MM.1S (cell line): ENCODE data around the gene LSAMP.
"Not testable (repeated sequence)": the region's sequence is repeated elsewhere in the genome, so short reads cannot be mapped to it uniquely, and the experiment has no call there.

ENCODE experiments used
- DNase-seq: peaks from one replicate; pipeline ENCODE4 v3.0.0-alpha.2; 2015
- H2AFZ ChIP-seq: fragments of 300-600 bp; sonication (generic); 2 replicates; pipeline ENCODE4 v1.6.0; 2016; ENCODE audit warnings: antibody characterized with exemption, low read length
- H3F3A ChIP-seq: fragments of 300-600 bp; sonication (generic); 2 replicates; pipeline ENCODE4 v1.6.1; 2016; ENCODE audit warnings: mild to moderate bottlenecking, antibody characterized with exemption, low read length, moderate library complexity, mixed read lengths; ENCODE audit not compliant: insufficient read depth
- H3K27ac ChIP-seq: fragments of 300-600 bp; sonication (generic); 2 replicates; pipeline ENCODE4 v1.5.1; 2016; ENCODE audit warnings: mild to moderate bottlenecking, low read length
- H3K27me3 ChIP-seq: fragments of 300-600 bp; sonication (generic); replicated peaks from 2 replicates; pipeline ENCODE4 v1.6.0; 2016; ENCODE audit warnings: low read length; ENCODE audit not compliant: insufficient read depth
- H3K36me3 ChIP-seq: fragments of 300-600 bp; sonication (generic); replicated peaks from 2 replicates; pipeline ENCODE4 v1.6.1; 2016; ENCODE audit warnings: mild to moderate bottlenecking, low read length, mixed read lengths; ENCODE audit not compliant: insufficient read depth
- H3K4me1 ChIP-seq: fragments of 300-600 bp; sonication (generic); 2 replicates; pipeline ENCODE4 v1.6.1; 2016; ENCODE audit warnings: low read length, mixed read lengths
- H3K4me2 ChIP-seq: fragments of 300-600 bp; sonication (generic); 2 replicates; pipeline ENCODE4 v1.6.0; 2016; ENCODE audit warnings: low read depth, low read length
- H3K4me3 ChIP-seq: fragments of 300-600 bp; sonication (generic); 2 replicates; pipeline ENCODE4 v1.5.1; 2016; ENCODE audit warnings: low read length, mixed read lengths
- H3K79me2 ChIP-seq: fragments of 300-600 bp; sonication (generic); 2 replicates; pipeline ENCODE4 v1.6.1; 2016; ENCODE audit warnings: mixed run types, low read length, mixed read lengths
- H3K9ac ChIP-seq: fragments of 300-600 bp; sonication (generic); 2 replicates; pipeline ENCODE4 v1.6.1; 2016; ENCODE audit warnings: low read length, mixed read lengths
- H3K9me2 ChIP-seq: fragments of 300-600 bp; sonication (generic); replicated peaks from 2 replicates; pipeline ENCODE4 v1.6.1; 2016; ENCODE audit warnings: mild to moderate bottlenecking, low read length, mixed read lengths; ENCODE audit not compliant: insufficient read depth
- H3K9me3 ChIP-seq: fragments of 300-600 bp; sonication (generic); replicated peaks from 2 replicates; pipeline ENCODE4 v1.6.1; 2016; ENCODE audit warnings: mild to moderate bottlenecking, low read length, mixed read lengths; ENCODE audit not compliant: insufficient read depth
- H4K20me1 ChIP-seq: fragments of 300-600 bp; sonication (generic); 2 replicates; pipeline ENCODE4 v1.6.1; 2016; ENCODE audit warnings: mild to moderate bottlenecking, low read length, moderate library complexity, mixed read lengths; ENCODE audit not compliant: insufficient read depth
- CTCF ChIP-seq: fragments of 300-600 bp; sonication (generic); IDR thresholded peaks from 2 replicates; pipeline ENCODE4 v1.5.1; 2016; ENCODE audit warnings: antibody characterized with exemption, low read length, mixed read lengths
- EZH2 ChIP-seq: fragments of 300-600 bp; sonication (generic); optimal IDR thresholded peaks from 2 replicates; pipeline ENCODE3; 2017; ENCODE audit warnings: low read depth, mild to moderate bottlenecking, antibody characterized with exemption, low read length, mixed read lengths
- EZH2phosphoT487 ChIP-seq: fragments of 300-600 bp; sonication (generic); IDR thresholded peaks from 2 replicates; pipeline ENCODE4 v1.6.1; 2018; ENCODE audit warnings: antibody characterized with exemption, low read length

Gene LSAMP

GRCh38 chr3:115800489-115801075 lies 644.7 kb downstream of the LSAMP start:
- H2AFZ ChIP-seq = no peak overlapping the region
- no peak for DNase-seq
- H3K27me3 ChIP-seq = no peaks in the 10 kb centered on the region

GRCh38 chr3:115800065-115800464 lies 645.2 kb downstream of the LSAMP start:
- not testable (repeated sequence) for H3K4me2 ChIP-seq, H3K9ac ChIP-seq, H3K4me1 ChIP-seq, H3K9me2 ChIP-seq, H3K36me3 ChIP-seq, H4K20me1 ChIP-seq, H3F3A ChIP-seq, H2AFZ ChIP-seq, H3K9me3 ChIP-seq, H3K4me3 ChIP-seq, H3K27me3 ChIP-seq, H3K27ac ChIP-seq, DNase-seq, H3K79me2 ChIP-seq

More at GRCh38 chr3:115800489-115801075, 644.7 kb downstream of the LSAMP start:
- Histone ChIP-seq H3K4me1 (no peaks in the 10 kb centered on the region), H3K9me3 (no peaks in the 10 kb centered on the region), H3K79me2 (no peaks in the 10 kb centered on the region), H3K4me2 (no peak overlapping the region), H3K9ac (no peak overlapping the region), H4K20me1 (no peaks in the 10 kb centered on the region), H3K9me2 (no peaks in the 10 kb centered on the region), H3K27ac (no peak overlapping the region), H3F3A (no peaks in the 10 kb centered on the region), H3K4me3 (no peak overlapping the region), H3K36me3 (no peaks in the 10 kb centered on the region)
- no peak for TF ChIP-seq EZH2phosphoT487
- TF ChIP-seq CTCF = no peak
- TF ChIP-seq EZH2 = no peak

GRCh38 chr3:115792206-115792955 lies 652.9 kb downstream of the LSAMP start:
- no peak for TF ChIP-seq EZH2
- no peak for TF ChIP-seq EZH2phosphoT487
- TF ChIP-seq CTCF = no peak
- no peaks in the 10 kb centered on the region for H3K27me3 ChIP-seq
- H3K9me3 ChIP-seq = no peaks in the 10 kb centered on the region
- no peaks in the 10 kb centered on the region for H3K9me2 ChIP-seq
- H3K4me2 ChIP-seq = no peak overlapping the region
- H3K79me2 ChIP-seq = no peaks in the 10 kb centered on the region
- H3K27ac ChIP-seq = no peak overlapping the region
- H4K20me1 ChIP-seq = no peaks in the 10 kb centered on the region
- H3F3A ChIP-seq = no peaks in the 10 kb centered on the region
- no peak overlapping the region for H2AFZ ChIP-seq
- no peak for DNase-seq
- no peak overlapping the region for H3K4me3 ChIP-seq
- H3K9ac ChIP-seq = no peak overlapping the region
- H3K4me1 ChIP-seq = no peaks in the 10 kb centered on the region
- no peaks in the 10 kb centered on the region for H3K36me3 ChIP-seq

- H3K4me1 ChIP-seq, H3K9ac ChIP-seq, H3K4me2 ChIP-seq, H3K36me3 ChIP-seq, H3F3A ChIP-seq, H3K9me2 ChIP-seq, H3K27me3 ChIP-seq, H3K9me3 ChIP-seq, H4K20me1 ChIP-seq, H3K79me2 ChIP-seq, H2AFZ ChIP-seq, H3K27ac ChIP-seq, DNase-seq, H3K4me3 ChIP-seq: not testable (repeated sequence)
Observed at GRCh38 chr3:115791271-115792153, 653.8 kb downstream of the LSAMP start.
